Measurements from ENCODE around the gene CHRM4.

- peak; percentile 37 to 100 (median 96) for TF ChIP-seq CTCF (IDR thresholded peaks at IDR 0.05)
- TF ChIP-seq POLR2A (IDR thresholded peaks at IDR 0.05): peak in 2 of 3 donors; percentile 13 to 50
Observed at GRCh38 chr11:46346886-46347636, 44.5 kb downstream of the CHRM4 start, which contains the start of gene DGKZ.

Measured in body of pancreas (tissue), 4 donors.